HG03439 (cell line): ENCODE results near the gene ZNF277.
"Not testable (repeated sequence)": the region's sequence is repeated elsewhere in the genome, so short reads cannot be mapped to it uniquely, and the experiment has no call there.

Experiments used
- ATAC-seq: cut with Tn5 transposase; IDR thresholded peaks from one replicate; pipeline ENCODE4 v1.9.1; 2021; ENCODE audit warnings: mild to moderate bottlenecking, moderate library complexity; ENCODE audit not compliant: unreplicated experiment

Gene ZNF277

DNA sequence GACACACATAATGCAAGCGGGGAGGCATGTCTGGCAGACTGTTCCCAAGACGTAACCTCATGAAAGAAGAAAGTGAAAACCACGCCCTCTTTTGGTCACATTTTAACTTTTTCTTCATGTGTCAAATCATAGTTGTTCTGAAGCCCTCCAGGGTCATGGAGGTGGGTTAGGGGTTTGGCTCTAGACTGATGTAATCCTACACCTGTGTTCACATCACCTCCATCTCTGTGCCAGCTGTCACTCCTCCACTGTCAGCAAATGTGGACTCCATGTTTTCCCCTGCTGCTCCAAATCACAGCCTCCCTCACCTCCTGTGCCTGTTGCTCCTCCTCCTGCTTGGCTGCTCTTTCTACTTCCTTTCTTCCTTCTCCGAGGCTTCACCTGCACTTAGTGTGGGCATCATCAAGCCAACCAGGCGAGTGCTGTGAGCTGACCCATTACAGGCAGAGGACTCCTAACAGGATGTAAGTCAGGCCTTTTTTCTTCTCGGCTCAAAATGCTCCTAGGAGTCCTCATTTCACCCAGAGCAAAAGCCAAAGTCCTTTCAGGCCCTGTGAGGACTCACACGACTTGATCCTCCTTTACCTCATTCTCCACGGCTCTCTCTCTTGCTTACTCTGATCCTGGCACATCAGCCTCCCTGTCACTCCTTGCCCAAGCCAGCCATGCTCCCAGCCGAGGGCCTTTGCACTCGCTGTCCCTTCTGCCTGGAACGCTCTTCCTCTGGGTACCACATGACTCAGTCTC is 177.3 kb downstream of the ZNF277 start:
- no peak for ATAC-seq

DNA sequence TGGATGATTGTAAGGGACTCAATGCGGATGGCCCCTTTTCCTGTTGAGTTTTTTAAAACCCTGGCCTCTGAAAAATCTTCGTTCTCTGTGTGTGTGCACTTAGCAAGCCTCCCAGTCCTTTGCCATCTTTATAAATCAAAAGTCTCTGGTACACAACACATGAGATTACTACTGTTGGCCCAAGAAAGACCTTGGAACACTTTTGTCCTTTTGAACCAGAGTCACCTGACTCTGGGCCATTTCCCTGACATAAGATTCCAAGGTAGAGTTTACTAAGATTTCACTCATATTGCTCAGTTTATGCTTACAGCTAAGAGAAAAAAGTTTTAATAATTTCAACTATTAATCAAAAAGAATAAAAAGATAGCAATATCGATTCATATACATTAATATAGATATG is 179.0 kb downstream of the ZNF277 start:
- no peak for ATAC-seq

DNA sequence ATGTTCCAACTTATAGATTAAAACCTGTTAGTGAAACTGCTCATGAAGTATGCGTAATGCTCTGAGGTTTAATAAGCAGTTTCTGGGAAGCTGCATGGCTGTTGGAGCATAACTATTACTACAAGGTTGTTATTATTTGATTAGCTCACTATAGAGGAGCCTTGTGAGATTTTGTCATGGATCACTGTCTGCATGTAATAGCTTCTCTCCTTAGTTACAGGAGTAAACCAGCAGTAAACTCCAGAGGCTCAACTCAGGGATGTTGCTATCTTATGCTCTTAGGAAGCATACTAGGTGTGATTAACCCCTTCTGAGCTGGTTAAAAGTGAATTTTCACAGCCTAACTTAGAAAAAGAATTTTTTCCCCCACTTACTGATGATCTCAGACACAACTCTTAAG is 180.1 kb downstream of the ZNF277 start:
- ATAC-seq, result no peak

DNA sequence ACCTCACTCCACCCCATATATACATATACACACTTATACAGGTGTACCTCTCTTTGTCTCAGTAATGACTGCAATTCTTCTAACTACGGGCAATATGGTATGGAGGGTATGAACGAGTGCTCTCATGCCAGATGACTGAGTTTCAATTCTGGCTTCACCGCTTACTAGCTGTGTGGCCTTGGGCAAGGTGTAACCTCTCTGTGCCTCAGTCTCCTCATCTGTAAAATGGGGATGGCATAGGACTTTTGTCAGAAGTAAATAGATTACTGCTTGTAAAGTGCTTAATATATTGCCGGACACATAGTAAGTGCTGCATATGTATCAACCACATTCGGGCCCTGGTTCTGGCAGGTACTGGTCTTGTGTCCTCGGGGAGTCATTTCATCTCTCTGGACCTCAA is 183.7 kb downstream of the ZNF277 start:
- ATAC-seq, result no peak

DNA sequence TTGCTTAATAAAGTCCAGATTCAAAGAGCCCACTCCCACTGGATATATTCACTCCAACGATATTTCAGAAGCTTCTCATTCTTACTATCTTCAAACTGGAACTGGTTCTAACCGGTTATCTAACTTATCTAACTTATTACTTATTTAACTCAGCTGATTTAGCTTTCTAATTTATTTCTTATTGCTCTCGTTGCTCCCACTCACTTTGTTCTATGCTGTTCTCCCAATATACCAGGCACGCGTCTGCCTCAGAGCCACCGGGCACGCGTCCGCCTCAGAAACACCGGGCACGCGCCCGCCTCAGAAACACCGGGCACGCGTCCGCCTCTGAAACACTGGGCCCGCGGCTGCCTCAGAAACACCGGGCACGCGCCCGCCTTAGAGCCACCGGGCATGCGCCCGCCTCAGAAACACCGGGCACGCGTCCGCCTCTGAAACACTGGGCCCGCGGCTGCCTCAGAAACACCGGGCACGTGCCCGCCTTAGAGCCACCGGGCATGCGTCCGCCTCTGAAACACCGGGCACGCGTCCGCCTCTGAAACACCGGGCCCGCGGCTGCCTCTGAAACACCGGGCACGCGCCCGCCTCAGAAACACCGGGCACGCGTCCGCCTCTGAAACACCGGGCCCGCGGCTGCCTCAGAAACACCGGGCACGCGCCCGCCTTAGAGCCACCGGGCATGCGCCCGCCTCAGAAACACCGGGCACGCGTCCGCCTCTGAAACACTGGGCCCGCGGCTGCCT is 184.8 kb downstream of the ZNF277 start:
- not testable (repeated sequence) for ATAC-seq

DNA sequence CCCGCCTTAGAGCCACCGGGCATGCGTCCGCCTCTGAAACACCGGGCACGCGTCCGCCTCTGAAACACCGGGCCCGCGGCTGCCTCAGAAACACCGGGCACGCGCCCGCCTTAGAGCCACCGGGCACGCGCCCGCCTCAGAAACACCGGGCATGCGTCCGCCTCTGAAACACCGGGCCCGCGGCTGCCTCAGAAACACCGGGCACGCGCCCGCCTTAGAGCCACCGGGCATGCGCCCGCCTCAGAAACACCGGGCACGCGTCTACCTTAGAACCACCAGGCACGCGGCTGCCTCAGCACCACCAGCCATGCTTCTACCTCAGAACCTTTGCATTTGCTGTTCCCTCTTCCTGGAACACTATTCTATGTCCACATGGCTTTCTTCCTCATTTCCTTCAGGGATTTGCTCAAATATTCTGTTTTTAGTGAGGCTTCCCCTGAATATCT is 185.4 kb downstream of the ZNF277 start:
- peak; percentile 60 for ATAC-seq
